A673 (cell line): ENCODE data around the gene RAD21L1. TPM values are rescaled to one million over a fixed set of nuclear protein-coding genes. Genes with fewer than 3 reads are reported as not detected.

Experiments used
- BruUV-seq: library from RNA; stranded (reverse); fragments of 400-500 nt; replicated peaks from 2 replicates; lab custom pipeline; 2021; lab: Mats Ljungman, UMichigan
- CTCF ChIA-PET: fragments of 300-600 bp; sonication (Branson Sonifier 250); formaldehyde crosslinking; loops from one replicate; lab custom pipeline; 2022; ENCODE audit warnings: antibody characterized with exemption; lab: Charles Lee
- POLR2A ChIA-PET: fragments of 300-600 bp; sonication (Branson Sonifier 250); formaldehyde crosslinking; loops from one replicate; lab custom pipeline; 2022; ENCODE audit warnings: antibody characterized with exemption; ENCODE audit not compliant: low non-redundant PET; lab: Charles Lee
- DNase-seq: peaks from one replicate; pipeline ENCODE4 v3.0.0-alpha.2; 2015; ENCODE audit warnings: low spot score
- H3K27ac ChIP-seq: fragments of 200-600 bp; sonication (generic); 2 replicates; pipeline ENCODE4 v1.5.1; 2016; ENCODE audit warnings: mixed run types, low read depth, mild to moderate bottlenecking, mixed read lengths, antibody characterized with exemption, low read length; ENCODE audit not compliant: poor library complexity, severe bottlenecking
- H3K27me3 ChIP-seq: fragments of 200-600 bp; sonication (generic); replicated peaks from 2 replicates; pipeline ENCODE4 v1.6.1; 2017; ENCODE audit warnings: mixed run types, low read depth, mild to moderate bottlenecking, mixed read lengths, antibody characterized with exemption, low read length; ENCODE audit not compliant: insufficient read depth, poor library complexity
- H3K36me3 ChIP-seq: fragments of 200-600 bp; sonication (generic); 2 replicates; pipeline ENCODE4 v1.6.1; 2016; ENCODE audit warnings: mixed run types, mild to moderate bottlenecking, mixed read lengths, antibody characterized with exemption, low read length; ENCODE audit not compliant: insufficient read depth, poor library complexity, severe bottlenecking
- H3K4me1 ChIP-seq: fragments of 200-600 bp; sonication (generic); 2 replicates; pipeline ENCODE4 v1.6.1; 2017; ENCODE audit warnings: mixed run types, mild to moderate bottlenecking, mixed read lengths, antibody characterized with exemption, low read length; ENCODE audit not compliant: insufficient read depth, poor library complexity, severe bottlenecking
- H3K4me3 ChIP-seq: fragments of 200-600 bp; sonication (generic); 2 replicates; pipeline ENCODE4 v1.5.1; 2016; ENCODE audit warnings: low read depth, mixed run types, mild to moderate bottlenecking, mixed read lengths, low read length; ENCODE audit not compliant: poor library complexity, severe bottlenecking
- H3K9me3 ChIP-seq: fragments of 200-600 bp; sonication (generic); 2 replicates; pipeline ENCODE4 v1.6.1; 2016; ENCODE audit warnings: mixed run types, low read depth, mild to moderate bottlenecking, mixed read lengths, antibody characterized with exemption, low read length; ENCODE audit not compliant: poor library complexity, severe bottlenecking
- EZH2 ChIP-seq: fragments of 200-600 bp; sonication (generic); IDR thresholded peaks from 2 replicates; pipeline ENCODE4 v1.6.1; 2017; ENCODE audit warnings: borderline replicate concordance, low read depth, mild to moderate bottlenecking, mixed read lengths, antibody characterized with exemption, low read length; ENCODE audit not compliant: poor library complexity, severe bottlenecking
- intact Hi-C: fragments of 100-400 bp; cut with micrococcal nuclease; formaldehyde crosslinking; loops from one replicate; pipeline ENCODE4 v1.10.0; 2022; ENCODE audit not compliant: unreplicated experiment
- total RNA-seq: library from RNA; stranded (reverse); gene quantifications from 2 replicates; pipeline ENCODE4 v1.2.3, GENCODE V29; 2021
- TF ChIP-seq, protein P1 (sequence below): fragments of 300-800, 200-600 bp; sonication (generic); conservative IDR thresholded peaks from 2 replicates; pipeline ENCODE4 v1.5.1; 2017; ENCODE audit warnings: low read depth, mild to moderate bottlenecking, antibody characterized with exemption, low read length, moderate library complexity, mixed read lengths

Gene RAD21L1
- total RNA-seq, 1 experiment from 2014 or later: not detected

DNA sequence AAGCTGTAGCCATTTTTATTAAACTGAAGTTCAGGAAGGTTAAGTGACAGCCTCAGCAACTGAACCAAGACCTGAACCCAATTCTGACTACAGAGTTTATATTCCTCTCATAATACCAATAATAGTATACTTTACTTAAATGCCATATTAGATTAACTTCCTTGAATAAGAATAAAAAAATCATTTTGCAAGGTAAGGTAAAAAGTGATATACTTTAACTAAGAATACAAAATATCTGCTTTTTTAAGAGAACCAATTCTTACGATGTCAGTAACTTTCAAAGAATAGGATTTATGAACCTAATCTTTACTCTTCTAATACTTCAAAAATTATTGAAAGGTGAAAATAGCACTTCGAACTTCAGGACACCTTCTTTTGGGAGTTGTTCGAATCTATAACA lies 3.7 kb downstream of the RAD21L1 start:
- CTCF ChIA-PET: interaction anchor here (0.6 kb wide), 1 partner anchor 44 kb away, joined by 3 read pairs; no protein-coding TSS in a partner anchor
- no peak for DNase-seq

DNA sequence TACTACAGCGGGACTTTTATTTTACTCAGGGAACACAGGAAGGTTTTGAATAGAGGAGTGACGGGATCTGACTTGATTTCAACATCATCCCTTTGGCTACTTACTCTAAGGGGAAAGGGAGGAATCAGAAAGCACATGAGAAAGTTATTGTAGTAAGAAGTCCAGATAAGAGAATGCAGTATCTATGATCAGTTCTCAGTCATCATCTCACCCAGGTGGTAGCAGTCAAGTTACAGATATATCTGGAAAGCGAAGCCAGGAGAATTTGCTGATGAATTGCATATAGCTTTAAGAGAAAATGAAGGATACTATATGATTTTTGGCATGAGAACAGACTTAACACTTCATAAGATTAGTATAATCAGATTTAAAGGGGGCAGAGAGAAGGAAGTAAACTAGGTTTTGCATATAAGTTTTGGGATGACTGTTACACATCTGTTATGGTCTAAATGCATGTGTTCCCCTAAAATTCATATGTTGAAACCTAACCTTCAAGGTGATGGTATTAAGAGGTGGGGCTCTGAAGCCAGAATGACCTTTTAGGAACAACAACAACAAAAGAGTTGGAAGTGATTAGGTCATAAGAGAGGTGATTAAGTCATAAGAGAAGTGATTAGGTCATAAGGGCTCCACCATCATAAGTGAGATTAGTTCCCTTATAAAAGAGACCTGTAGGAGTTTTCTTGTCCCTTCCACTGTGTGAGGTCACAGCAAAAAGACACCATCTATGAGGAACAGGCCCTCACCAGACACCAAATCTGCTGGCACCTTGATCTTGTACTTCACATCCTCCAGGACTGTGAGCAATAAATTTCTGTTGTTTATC lies 6.7 kb downstream of the RAD21L1 start:
- ChIA-PET POLR2A (no interaction called here), CTCF (no interaction called here)
- Histone ChIP-seq H3K9me3 (no peaks in the 10 kb centered on the region), H3K27me3 (peaks cover 47% of the 10 kb centered on the region), H3K36me3 (no peaks in the 10 kb centered on the region), H3K4me3 (no peak overlapping the region), H3K4me1 (no peaks in the 10 kb centered on the region), H3K27ac (no peak overlapping the region)
- intact Hi-C loops: no loop called here
- TF ChIP-seq, protein P1, sequence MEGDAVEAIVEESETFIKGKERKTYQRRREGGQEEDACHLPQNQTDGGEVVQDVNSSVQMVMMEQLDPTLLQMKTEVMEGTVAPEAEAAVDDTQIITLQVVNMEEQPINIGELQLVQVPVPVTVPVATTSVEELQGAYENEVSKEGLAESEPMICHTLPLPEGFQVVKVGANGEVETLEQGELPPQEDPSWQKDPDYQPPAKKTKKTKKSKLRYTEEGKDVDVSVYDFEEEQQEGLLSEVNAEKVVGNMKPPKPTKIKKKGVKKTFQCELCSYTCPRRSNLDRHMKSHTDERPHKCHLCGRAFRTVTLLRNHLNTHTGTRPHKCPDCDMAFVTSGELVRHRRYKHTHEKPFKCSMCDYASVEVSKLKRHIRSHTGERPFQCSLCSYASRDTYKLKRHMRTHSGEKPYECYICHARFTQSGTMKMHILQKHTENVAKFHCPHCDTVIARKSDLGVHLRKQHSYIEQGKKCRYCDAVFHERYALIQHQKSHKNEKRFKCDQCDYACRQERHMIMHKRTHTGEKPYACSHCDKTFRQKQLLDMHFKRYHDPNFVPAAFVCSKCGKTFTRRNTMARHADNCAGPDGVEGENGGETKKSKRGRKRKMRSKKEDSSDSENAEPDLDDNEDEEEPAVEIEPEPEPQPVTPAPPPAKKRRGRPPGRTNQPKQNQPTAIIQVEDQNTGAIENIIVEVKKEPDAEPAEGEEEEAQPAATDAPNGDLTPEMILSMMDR: no peak
- no peak for TF ChIP-seq EZH2
- no TSS peak for BruUV-seq
- no peak for DNase-seq

More for the DNA sequence above, 3.7 kb downstream of the RAD21L1 start:
- Histone ChIP-seq H3K27me3 (peaks cover 50% of the 10 kb centered on the region), H3K9me3 (no peaks in the 10 kb centered on the region), H3K27ac (no peak overlapping the region), H3K36me3 (no peaks in the 10 kb centered on the region), H3K4me1 (peaks cover 5% of the 10 kb centered on the region), H3K4me3 (no peak overlapping the region)
- BruUV-seq: no TSS peak
- POLR2A ChIA-PET: no interaction called here
- intact Hi-C loops: loop anchor here (10.0 kb wide), 1 partner anchor 165 kb away; the partner anchor contains the start of gene FKBP1A
- TF ChIP-seq, protein P1: no peak
- TF ChIP-seq EZH2: no peak

DNA sequence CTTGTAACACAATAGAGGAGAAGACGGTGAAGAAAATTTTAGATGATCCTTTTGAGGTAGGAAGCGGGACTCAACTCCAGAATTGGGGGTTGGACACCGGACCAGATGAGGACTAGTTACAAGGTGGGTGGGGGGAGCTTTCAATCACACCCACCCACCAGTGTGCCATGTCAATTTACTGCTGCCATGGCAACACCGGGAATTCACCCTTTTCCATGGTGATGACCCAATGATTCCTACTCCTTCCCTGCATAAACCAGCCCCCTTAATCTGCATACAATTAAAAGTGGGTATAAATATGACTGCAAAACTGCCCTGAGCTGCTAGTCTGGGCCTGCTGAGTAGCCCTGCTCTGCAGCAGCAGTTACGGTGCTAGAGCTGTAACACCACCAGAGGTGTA lies 14.7 kb downstream of the RAD21L1 start:
- TF ChIP-seq, protein P1: no peak
- no peak for TF ChIP-seq EZH2
- intact Hi-C loops: no loop called here

More for the DNA sequence above, 14.7 kb downstream of the RAD21L1 start:
- no peaks in the 10 kb centered on the region for H3K36me3 ChIP-seq
- DNase-seq: no peak
- no peak overlapping the region for H3K4me3 ChIP-seq
- POLR2A ChIA-PET: no interaction called here
- no peak overlapping the region for H3K27ac ChIP-seq
- CTCF ChIA-PET: no interaction called here
- no peaks in the 10 kb centered on the region for H3K9me3 ChIP-seq
- peaks cover 31% of the 10 kb centered on the region for H3K27me3 ChIP-seq
- BruUV-seq: no TSS peak
- no peaks in the 10 kb centered on the region for H3K4me1 ChIP-seq
